ENCODE measurements around the gene CORIN.

The CORIN gene

DNA sequence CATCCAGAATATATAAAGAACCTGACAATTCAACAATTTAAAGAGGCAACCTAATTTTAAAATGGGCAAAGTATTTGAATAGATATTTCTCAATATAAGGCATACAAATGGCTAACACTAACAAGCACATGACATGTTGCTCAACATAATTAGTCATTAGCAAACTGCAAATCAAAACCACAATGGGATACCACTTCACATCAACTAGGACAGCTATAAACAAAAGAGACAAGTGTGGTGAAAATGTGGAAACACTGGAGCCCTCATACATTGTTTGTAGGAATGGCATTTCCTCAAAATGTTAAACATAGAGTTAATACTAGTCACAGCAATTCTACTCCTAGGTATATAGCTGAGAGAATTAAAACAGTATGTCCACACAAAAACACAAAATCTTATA lies 96.7 kb downstream of the CORIN start:
- peaks cover 40% of the 10 kb centered on the region for H3K9me3 Mint-ChIP-seq
- H3K4me3 Mint-ChIP-seq: no peak overlapping the region
- DNase-seq: no peak
- peaks cover 19% of the 10 kb centered on the region for H3K36me3 Mint-ChIP-seq (ENCODE audit: low read depth)
- H3K4me1 Mint-ChIP-seq: peaks cover 13% of the 10 kb centered on the region
- TF ChIP-seq, protein P1, sequence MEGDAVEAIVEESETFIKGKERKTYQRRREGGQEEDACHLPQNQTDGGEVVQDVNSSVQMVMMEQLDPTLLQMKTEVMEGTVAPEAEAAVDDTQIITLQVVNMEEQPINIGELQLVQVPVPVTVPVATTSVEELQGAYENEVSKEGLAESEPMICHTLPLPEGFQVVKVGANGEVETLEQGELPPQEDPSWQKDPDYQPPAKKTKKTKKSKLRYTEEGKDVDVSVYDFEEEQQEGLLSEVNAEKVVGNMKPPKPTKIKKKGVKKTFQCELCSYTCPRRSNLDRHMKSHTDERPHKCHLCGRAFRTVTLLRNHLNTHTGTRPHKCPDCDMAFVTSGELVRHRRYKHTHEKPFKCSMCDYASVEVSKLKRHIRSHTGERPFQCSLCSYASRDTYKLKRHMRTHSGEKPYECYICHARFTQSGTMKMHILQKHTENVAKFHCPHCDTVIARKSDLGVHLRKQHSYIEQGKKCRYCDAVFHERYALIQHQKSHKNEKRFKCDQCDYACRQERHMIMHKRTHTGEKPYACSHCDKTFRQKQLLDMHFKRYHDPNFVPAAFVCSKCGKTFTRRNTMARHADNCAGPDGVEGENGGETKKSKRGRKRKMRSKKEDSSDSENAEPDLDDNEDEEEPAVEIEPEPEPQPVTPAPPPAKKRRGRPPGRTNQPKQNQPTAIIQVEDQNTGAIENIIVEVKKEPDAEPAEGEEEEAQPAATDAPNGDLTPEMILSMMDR (IDR thresholded peaks at IDR 0.05): no peak
- H3K27ac Mint-ChIP-seq: no peak overlapping the region
- H3K27me3 Mint-ChIP-seq (ENCODE audit: low read depth, poor library complexity): no peaks in the 10 kb centered on the region

DNA sequence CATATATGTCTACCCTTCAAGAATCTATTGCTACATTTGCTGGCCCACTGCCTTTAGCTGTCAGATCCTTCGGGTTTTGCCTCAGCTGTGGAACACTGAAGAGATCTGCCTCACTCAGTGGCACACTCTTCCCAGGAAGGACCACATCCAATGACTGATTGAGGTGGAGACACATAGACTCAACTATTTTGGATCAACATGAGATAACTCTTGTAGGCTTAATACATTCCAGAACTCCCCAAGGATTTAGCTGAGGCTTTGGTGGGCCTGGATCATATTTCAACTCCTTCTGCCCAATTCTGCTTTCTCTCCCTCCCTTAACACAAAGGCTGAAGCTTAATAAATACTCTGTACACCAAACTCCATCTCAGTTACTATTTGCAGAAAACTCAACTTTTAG lies 100.5 kb downstream of the CORIN start:
- Mint-ChIP-seq H3K36me3 (ENCODE audit: low read depth) (peaks cover 19% of the 10 kb centered on the region), H3K27me3 (ENCODE audit: low read depth, poor library complexity) (peaks cover 4% of the 10 kb centered on the region), H3K4me1 (peaks cover 32% of the 10 kb centered on the region), H3K4me3 (no peak overlapping the region), H3K9me3 (peaks cover 35% of the 10 kb centered on the region), H3K27ac (no peak overlapping the region)
- peak; percentile 1 for DNase-seq
- TF ChIP-seq, protein P1 (IDR thresholded peaks at IDR 0.05): no peak

DNA sequence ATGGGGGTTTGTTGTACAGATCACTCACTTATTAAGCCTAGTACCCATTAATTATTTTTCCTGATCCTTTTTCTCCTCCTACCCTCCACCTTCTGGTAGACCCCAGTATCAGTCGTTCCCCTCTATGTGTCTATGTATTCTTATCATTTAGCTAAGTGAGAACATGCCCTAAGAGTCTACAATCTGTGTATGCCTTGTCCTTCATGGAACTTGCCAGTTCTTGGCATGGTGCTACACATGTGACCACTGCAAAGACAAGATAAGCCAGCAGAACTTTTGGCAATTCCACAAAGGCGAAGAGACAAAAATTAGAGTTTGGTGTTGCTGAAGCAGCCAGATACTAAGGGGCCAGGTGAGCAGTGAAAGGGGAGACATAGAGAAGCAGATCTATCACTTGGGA lies 101.3 kb downstream of the CORIN start:
- H3K27ac Mint-ChIP-seq: peak overlapping the region; percentile 9
- peaks cover 19% of the 10 kb centered on the region for H3K36me3 Mint-ChIP-seq (ENCODE audit: low read depth)
- no peak for DNase-seq
- H3K4me1 Mint-ChIP-seq: peaks cover 32% of the 10 kb centered on the region
- no peak overlapping the region for H3K4me3 Mint-ChIP-seq
- H3K27me3 Mint-ChIP-seq (ENCODE audit: low read depth, poor library complexity): peaks cover 4% of the 10 kb centered on the region
- TF ChIP-seq, protein P1 (IDR thresholded peaks at IDR 0.05): no peak
- peaks cover 35% of the 10 kb centered on the region for H3K9me3 Mint-ChIP-seq

DNA sequence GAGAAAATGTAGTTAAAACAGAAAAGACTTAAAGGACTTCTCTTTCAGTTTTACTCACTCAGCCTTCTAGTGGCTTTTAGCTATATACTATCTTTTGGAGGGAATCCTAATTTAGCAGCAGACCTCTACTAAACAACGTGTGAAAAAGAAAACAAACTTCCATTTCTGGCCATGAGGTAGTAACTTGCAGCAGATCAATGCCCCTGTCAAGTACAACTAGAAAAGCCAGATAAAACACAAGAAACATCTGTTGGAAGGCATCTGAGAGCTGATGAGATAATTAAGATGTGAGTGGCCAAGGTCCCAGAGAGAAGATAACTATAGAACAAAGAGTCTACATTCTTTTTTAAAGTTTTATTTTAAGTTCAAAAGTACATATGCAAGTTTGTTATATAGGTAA lies 101.7 kb downstream of the CORIN start:
- Mint-ChIP-seq H3K27me3 (ENCODE audit: low read depth, poor library complexity) (peaks cover 4% of the 10 kb centered on the region), H3K4me1 (peaks cover 34% of the 10 kb centered on the region), H3K4me3 (no peak overlapping the region), H3K36me3 (ENCODE audit: low read depth) (peaks cover 19% of the 10 kb centered on the region), H3K9me3 (peaks cover 35% of the 10 kb centered on the region), H3K27ac (no peak overlapping the region)
- DNase-seq: no peak
- TF ChIP-seq, protein P1 (IDR thresholded peaks at IDR 0.05): no peak

DNA sequence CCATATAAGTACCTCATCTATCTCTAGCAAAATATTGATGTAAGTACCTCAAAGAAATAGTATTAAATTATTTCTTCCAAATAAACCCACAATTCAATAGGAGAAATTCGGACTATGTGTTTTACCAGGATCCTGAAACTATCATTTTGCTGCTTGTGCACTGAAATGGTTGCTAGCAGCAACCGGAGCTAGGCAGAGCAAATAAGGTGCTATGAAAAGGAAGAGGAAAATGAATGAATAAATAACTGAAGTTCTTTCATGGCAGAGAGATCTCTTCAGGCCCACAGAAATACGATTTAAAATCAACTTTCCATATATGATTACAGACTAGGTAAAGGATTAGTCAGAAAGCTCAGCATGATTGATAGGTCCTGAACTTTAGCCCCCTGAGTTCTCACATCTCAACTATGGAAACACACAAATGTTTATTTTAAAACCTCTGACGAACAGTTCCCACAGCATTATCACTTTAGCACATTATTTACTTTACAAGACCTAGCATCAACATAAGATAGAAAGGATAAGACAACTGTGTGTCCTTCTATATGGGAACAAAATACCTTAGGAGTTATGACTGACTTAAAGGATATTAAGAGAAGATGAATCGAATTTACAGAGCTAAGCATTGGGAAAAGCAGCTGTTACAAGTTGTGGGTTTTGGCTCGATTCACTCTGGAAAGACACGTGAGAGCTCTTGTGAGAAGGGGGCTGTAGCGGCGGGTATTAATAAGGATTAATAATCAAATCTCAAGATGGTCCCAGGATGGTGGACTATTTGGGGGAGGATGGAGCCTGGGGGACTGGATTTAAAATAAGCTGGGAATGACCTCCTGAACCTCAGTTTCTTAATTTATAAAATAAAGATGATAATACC lies 104.3 kb downstream of the CORIN start:
- H3K4me3 Mint-ChIP-seq: no peak overlapping the region
- no peak for DNase-seq
- H3K4me1 Mint-ChIP-seq: peaks cover 36% of the 10 kb centered on the region
- H3K27ac Mint-ChIP-seq: peak overlapping the region; percentile 98
- TF ChIP-seq, protein P1 (IDR thresholded peaks at IDR 0.05): no peak
- H3K9me3 Mint-ChIP-seq: peaks cover 11% of the 10 kb centered on the region
- peaks cover 4% of the 10 kb centered on the region for H3K36me3 Mint-ChIP-seq (ENCODE audit: low read depth)
- peaks cover 4% of the 10 kb centered on the region for H3K27me3 Mint-ChIP-seq (ENCODE audit: low read depth, poor library complexity)

DNA sequence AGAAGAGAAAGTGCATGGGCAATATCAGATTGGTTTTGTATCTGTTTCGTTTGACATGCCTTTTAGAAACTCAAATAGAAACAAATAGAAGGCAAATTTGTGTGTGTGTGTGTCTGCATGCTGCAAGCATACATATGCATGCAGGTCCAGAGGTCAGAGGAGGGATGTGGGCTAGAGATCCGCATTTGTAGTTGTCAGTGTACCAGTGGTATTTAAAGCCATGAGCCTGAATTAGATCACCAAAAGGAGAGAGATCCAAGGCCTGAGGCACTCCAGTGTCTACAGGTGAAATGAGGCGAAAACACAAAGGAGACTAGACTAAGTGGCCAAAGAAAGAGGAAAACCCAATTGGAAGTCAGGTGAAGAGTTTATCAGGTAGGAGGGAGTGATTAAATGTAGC lies 106.7 kb downstream of the CORIN start:
- Mint-ChIP-seq H3K4me3 (no peak overlapping the region), H3K4me1 (peaks cover 24% of the 10 kb centered on the region), H3K36me3 (ENCODE audit: low read depth) (no peaks in the 10 kb centered on the region), H3K9me3 (peaks cover 4% of the 10 kb centered on the region), H3K27me3 (ENCODE audit: low read depth, poor library complexity) (peaks cover 4% of the 10 kb centered on the region), H3K27ac (no peak overlapping the region)
- DNase-seq: no peak
- TF ChIP-seq, protein P1 (IDR thresholded peaks at IDR 0.05): no peak

Measured in nephron progenitor cell (in vitro differentiated cells).